ENCODE data around the gene RAD18.

DNA sequence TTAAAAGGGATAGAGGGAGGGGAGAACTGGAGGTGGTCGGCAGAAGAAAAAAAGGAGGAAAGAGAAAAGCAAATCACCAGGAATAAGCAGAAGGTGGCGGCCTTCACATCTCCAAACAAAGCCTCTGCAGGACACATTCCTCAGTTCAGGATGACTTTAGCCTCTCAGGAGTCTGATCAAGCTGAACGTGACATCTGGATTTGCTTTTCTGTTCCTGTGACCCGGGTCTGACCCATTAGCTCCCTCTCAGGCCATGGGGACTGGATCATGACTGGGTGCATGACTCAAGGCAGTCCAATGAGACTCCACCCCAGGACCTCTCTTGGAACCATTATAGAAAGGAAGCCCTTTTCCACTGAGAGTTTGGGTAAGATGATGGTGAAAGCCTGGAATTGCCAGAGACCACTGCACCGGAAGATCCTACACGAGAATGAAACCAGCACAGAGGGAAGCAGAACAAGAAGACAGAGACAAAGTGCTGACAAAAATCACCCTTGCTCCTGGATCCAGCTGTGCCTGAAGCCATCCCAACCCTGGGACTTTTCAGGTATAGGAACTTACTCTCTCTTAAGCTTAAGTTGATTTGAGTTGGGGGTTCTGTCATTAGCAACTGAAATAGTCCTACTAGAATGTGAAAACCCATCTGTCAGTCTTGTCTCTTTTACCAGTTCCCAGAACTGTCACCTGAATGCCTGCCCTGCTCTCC lies 45.4 kb upstream of the RAD18 start:
- TF ChIP-seq, protein P1, sequence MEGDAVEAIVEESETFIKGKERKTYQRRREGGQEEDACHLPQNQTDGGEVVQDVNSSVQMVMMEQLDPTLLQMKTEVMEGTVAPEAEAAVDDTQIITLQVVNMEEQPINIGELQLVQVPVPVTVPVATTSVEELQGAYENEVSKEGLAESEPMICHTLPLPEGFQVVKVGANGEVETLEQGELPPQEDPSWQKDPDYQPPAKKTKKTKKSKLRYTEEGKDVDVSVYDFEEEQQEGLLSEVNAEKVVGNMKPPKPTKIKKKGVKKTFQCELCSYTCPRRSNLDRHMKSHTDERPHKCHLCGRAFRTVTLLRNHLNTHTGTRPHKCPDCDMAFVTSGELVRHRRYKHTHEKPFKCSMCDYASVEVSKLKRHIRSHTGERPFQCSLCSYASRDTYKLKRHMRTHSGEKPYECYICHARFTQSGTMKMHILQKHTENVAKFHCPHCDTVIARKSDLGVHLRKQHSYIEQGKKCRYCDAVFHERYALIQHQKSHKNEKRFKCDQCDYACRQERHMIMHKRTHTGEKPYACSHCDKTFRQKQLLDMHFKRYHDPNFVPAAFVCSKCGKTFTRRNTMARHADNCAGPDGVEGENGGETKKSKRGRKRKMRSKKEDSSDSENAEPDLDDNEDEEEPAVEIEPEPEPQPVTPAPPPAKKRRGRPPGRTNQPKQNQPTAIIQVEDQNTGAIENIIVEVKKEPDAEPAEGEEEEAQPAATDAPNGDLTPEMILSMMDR (IDR thresholded peaks at IDR 0.05 in 2 of 3, conservative IDR thresholded peaks at IDR 0.05 in 1 of 3; ENCODE audit: insufficient read depth in 2 of 3, low read depth in 1 of 3, low read length in 3 of 3) = no peak
- no peak for TF ChIP-seq SPI1 (IDR thresholded peaks at IDR 0.05; ENCODE audit: borderline replicate concordance, low read depth, low read length)
- no peak for TF ChIP-seq JUND (IDR thresholded peaks at IDR 0.05; ENCODE audit: borderline replicate concordance, low read depth, low read length)
- no peak for TF ChIP-seq JUND (tag; IDR thresholded peaks at IDR 0.05; ENCODE audit: borderline replicate concordance, low read depth, low read length)
- no peak for TF ChIP-seq EP300 (IDR thresholded peaks at IDR 0.05; ENCODE audit: low read length)
